H1 (cell line): Measurements from ENCODE around the gene DPYSL4. TPM values are rescaled to one million over a fixed set of nuclear protein-coding genes. Genes with fewer than 3 reads are reported as not detected.

Source experiments
- ASH2L ChIP-seq: fragments of 200-600, 300-600 bp; sonication (generic); IDR thresholded peaks from one replicate; pipeline ENCODE4 v1.7.1; 2017; ENCODE audit warnings: low read length
- HDAC6 ChIP-seq: IDR thresholded peaks from one replicate; pipeline ENCODE4 v1.7.1; 2012; ENCODE audit warnings: low read depth, mild to moderate bottlenecking, inconsistent platforms, low read length, moderate library complexity
- RFX5 ChIP-seq: IDR thresholded peaks from 2 replicates; pipeline ENCODE4 v1.6.1; 2011; ENCODE audit warnings: low read depth, low read length, improper control_type of control experiment, borderline replicate concordance
- SIRT6 ChIP-seq: IDR thresholded peaks from one replicate; pipeline ENCODE4 v1.7.1; 2012; ENCODE audit warnings: low read length, inconsistent platforms
- polyA plus RNA-seq, 7 experiments: library from polyadenylated mRNA; depleted of rRNA in 3 of 7; stranded (reverse) in 5 of 7; unstranded in 2 of 7; fragments of >200 nt in 5 of 7; fragments of 200-250 nt in 2 of 7; gene quantifications; 1 replicate in 5 of 7; 2 replicates in 1 of 7; 4 replicates in 1 of 7; pipeline versions ENCODE4 v1.2.1 to v1.2.3, GENCODE V29; 2011 to 2013; ENCODE audit warnings: missing spikeins in 2 of 7, mixed read lengths in 2 of 7
- total RNA-seq: library from RNA; stranded (reverse); fragmentation: NEBNext Ultra II Directional; extraction: Animal tissue kit (Norgen Biotek cat#: 25700); gene quantifications from 2 replicates; pipeline ENCODE4 v1.2.1, GENCODE V29; 2021
- TF ChIP-seq, protein P1 (sequence below): fragments of 300-600 bp; sonication (generic); IDR thresholded peaks from 2 replicates; pipeline ENCODE4 v1.7.1; 2012; ENCODE audit warnings: low read length, moderate library complexity, mild to moderate bottlenecking, inconsistent platforms; ENCODE audit not compliant: insufficient replicate concordance
- TF ChIP-seq, protein P2 (sequence below), 3 experiments: IDR thresholded peaks; 1 replicate in 2 of 3; 2 replicates in 1 of 3; pipeline versions ENCODE4 v1.5.1 to v1.6.1; 2011; ENCODE audit warnings: low read length in 3 of 3, mild to moderate bottlenecking in 3 of 3, inconsistent platforms in 2 of 3, low read depth in 1 of 3, moderate library complexity in 1 of 3; ENCODE audit not compliant: insufficient read depth in 1 of 3; ENCODE audit errors: control extremely low read depth in 1 of 3

Gene DPYSL4
- total and polyA plus RNA-seq, 2 of the 8 experiments (the other 6 are each of a cell fraction or from before 2014, with no cell fraction given), result 12.9 to 15.2 TPM

DNA sequence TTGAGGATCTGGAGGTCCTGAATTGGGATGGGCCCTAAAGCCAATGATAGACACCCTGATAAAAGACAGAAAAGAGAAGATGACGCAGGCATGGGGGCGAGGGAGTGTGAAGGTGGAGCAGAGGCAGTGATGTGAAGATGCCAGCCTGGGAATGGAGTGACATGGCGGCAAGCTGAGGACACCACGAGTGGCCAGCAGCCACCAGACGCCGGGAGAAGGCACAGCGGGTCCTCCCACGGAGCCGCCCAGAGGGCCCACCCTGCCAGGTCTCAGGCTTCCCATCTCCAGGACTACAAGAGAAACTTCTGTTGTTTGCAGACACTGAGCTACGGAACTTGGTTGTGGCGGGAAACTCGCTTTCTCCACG lies 44.9 kb downstream of the DPYSL4 start (continued):
- TF ChIP-seq, protein P1, sequence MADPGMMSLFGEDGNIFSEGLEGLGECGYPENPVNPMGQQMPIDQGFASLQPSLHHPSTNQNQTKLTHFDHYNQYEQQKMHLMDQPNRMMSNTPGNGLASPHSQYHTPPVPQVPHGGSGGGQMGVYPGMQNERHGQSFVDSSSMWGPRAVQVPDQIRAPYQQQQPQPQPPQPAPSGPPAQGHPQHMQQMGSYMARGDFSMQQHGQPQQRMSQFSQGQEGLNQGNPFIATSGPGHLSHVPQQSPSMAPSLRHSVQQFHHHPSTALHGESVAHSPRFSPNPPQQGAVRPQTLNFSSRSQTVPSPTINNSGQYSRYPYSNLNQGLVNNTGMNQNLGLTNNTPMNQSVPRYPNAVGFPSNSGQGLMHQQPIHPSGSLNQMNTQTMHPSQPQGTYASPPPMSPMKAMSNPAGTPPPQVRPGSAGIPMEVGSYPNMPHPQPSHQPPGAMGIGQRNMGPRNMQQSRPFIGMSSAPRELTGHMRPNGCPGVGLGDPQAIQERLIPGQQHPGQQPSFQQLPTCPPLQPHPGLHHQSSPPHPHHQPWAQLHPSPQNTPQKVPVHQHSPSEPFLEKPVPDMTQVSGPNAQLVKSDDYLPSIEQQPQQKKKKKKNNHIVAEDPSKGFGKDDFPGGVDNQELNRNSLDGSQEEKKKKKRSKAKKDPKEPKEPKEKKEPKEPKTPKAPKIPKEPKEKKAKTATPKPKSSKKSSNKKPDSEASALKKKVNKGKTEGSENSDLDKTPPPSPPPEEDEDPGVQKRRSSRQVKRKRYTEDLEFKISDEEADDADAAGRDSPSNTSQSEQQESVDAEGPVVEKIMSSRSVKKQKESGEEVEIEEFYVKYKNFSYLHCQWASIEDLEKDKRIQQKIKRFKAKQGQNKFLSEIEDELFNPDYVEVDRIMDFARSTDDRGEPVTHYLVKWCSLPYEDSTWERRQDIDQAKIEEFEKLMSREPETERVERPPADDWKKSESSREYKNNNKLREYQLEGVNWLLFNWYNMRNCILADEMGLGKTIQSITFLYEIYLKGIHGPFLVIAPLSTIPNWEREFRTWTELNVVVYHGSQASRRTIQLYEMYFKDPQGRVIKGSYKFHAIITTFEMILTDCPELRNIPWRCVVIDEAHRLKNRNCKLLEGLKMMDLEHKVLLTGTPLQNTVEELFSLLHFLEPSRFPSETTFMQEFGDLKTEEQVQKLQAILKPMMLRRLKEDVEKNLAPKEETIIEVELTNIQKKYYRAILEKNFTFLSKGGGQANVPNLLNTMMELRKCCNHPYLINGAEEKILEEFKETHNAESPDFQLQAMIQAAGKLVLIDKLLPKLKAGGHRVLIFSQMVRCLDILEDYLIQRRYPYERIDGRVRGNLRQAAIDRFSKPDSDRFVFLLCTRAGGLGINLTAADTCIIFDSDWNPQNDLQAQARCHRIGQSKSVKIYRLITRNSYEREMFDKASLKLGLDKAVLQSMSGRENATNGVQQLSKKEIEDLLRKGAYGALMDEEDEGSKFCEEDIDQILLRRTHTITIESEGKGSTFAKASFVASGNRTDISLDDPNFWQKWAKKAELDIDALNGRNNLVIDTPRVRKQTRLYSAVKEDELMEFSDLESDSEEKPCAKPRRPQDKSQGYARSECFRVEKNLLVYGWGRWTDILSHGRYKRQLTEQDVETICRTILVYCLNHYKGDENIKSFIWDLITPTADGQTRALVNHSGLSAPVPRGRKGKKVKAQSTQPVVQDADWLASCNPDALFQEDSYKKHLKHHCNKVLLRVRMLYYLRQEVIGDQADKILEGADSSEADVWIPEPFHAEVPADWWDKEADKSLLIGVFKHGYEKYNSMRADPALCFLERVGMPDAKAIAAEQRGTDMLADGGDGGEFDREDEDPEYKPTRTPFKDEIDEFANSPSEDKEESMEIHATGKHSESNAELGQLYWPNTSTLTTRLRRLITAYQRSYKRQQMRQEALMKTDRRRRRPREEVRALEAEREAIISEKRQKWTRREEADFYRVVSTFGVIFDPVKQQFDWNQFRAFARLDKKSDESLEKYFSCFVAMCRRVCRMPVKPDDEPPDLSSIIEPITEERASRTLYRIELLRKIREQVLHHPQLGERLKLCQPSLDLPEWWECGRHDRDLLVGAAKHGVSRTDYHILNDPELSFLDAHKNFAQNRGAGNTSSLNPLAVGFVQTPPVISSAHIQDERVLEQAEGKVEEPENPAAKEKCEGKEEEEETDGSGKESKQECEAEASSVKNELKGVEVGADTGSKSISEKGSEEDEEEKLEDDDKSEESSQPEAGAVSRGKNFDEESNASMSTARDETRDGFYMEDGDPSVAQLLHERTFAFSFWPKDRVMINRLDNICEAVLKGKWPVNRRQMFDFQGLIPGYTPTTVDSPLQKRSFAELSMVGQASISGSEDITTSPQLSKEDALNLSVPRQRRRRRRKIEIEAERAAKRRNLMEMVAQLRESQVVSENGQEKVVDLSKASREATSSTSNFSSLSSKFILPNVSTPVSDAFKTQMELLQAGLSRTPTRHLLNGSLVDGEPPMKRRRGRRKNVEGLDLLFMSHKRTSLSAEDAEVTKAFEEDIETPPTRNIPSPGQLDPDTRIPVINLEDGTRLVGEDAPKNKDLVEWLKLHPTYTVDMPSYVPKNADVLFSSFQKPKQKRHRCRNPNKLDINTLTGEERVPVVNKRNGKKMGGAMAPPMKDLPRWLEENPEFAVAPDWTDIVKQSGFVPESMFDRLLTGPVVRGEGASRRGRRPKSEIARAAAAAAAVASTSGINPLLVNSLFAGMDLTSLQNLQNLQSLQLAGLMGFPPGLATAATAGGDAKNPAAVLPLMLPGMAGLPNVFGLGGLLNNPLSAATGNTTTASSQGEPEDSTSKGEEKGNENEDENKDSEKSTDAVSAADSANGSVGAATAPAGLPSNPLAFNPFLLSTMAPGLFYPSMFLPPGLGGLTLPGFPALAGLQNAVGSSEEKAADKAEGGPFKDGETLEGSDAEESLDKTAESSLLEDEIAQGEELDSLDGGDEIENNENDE, result no peak
- TF ChIP-seq SIRT6, result no peak
- TF ChIP-seq HDAC6, result no peak
- no peak for TF ChIP-seq RFX5
- TF ChIP-seq ASH2L, result no peak
- TF ChIP-seq, protein P2, sequence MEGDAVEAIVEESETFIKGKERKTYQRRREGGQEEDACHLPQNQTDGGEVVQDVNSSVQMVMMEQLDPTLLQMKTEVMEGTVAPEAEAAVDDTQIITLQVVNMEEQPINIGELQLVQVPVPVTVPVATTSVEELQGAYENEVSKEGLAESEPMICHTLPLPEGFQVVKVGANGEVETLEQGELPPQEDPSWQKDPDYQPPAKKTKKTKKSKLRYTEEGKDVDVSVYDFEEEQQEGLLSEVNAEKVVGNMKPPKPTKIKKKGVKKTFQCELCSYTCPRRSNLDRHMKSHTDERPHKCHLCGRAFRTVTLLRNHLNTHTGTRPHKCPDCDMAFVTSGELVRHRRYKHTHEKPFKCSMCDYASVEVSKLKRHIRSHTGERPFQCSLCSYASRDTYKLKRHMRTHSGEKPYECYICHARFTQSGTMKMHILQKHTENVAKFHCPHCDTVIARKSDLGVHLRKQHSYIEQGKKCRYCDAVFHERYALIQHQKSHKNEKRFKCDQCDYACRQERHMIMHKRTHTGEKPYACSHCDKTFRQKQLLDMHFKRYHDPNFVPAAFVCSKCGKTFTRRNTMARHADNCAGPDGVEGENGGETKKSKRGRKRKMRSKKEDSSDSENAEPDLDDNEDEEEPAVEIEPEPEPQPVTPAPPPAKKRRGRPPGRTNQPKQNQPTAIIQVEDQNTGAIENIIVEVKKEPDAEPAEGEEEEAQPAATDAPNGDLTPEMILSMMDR (IDR thresholded peaks at IDR 0.05; ENCODE audit: control extremely low read depth in 1 of 3, insufficient read depth in 1 of 3, low read depth in 1 of 3, low read length in 3 of 3), result no peak
